Vagina (tissue), 2 donors: ENCODE measurements around the gene MSANTD1. TPM values are rescaled to one million over a fixed set of nuclear protein-coding genes. Genes with fewer than 3 reads are reported as not detected.

Experiments used
- DNase-seq, 2 donors: peaks; one replicate each; pipeline ENCODE4 v3.0.0-alpha.2; 2017; ENCODE audit errors: extremely low spot score in 2 of 2
- H3K27ac ChIP-seq: fragments of 200-600 bp; sonication (generic); one replicate; pipeline ENCODE4 v1.5.1; 2019
- H3K27me3 ChIP-seq: fragments of 200-600 bp; sonication (generic); one replicate; pipeline ENCODE4 v1.5.1; 2019
- H3K36me3 ChIP-seq, 2 donors: fragments of 200-600 bp; sonication (generic); one replicate each; pipeline ENCODE4 v1.5.1; 2017 to 2019
- H3K4me1 ChIP-seq: fragments of 200-600 bp; sonication (generic); one replicate; pipeline ENCODE4 v1.5.1; 2019
- H3K4me3 ChIP-seq, 2 donors: fragments of 200-600 bp; sonication (generic); 1 replicate in 1 of 2; 2 replicates in 1 of 2; pipeline ENCODE4 v1.5.1; 2016 to 2019
- H3K9me3 ChIP-seq: fragments of 200-600 bp; sonication (generic); one replicate; pipeline ENCODE4 v1.5.1; 2019
- CTCF ChIP-seq, 3 experiments: fragments of 450-650 bp in 2 of 3; fragments of 200-600 bp in 1 of 3; sonication (generic) in 1 of 3; IDR thresholded peaks; one replicate each; pipeline ENCODE4 v1.5.1; 2017 to 2019; ENCODE audit warnings: antibody characterized with exemption in 3 of 3, mild to moderate bottlenecking in 2 of 3, moderate library complexity in 2 of 3
- POLR2A ChIP-seq, 2 donors: fragments of 450-650 bp; IDR thresholded peaks; one replicate each; pipeline ENCODE4 v1.6.1; 2017; ENCODE audit warnings: antibody characterized with exemption in 2 of 2, mild to moderate bottlenecking in 2 of 2, moderate library complexity in 2 of 2
- POLR2AphosphoS5 ChIP-seq, 2 donors: sonication (generic); formaldehyde crosslinking; IDR thresholded peaks; one replicate each; pipeline ENCODE4 v1.9.0; 2017; ENCODE audit warnings: antibody characterized with exemption in 2 of 2, mild to moderate bottlenecking in 2 of 2, low read depth in 1 of 2; ENCODE audit not compliant: insufficient read depth in 1 of 2
- intact Hi-C: fragments of 100-400 bp; cut with DNase I; formaldehyde crosslinking; loops from one replicate; pipeline ENCODE4 v1.15.1; 2023
- total RNA-seq: library from RNA; depleted of rRNA; stranded (reverse); fragments of >200 nt; gene quantifications from one replicate; pipeline ENCODE4 v1.2.3, GENCODE V29; 2016

Gene MSANTD1
- total RNA-seq, 1 donor from 2014 or later, result 0.49 TPM

DNA sequence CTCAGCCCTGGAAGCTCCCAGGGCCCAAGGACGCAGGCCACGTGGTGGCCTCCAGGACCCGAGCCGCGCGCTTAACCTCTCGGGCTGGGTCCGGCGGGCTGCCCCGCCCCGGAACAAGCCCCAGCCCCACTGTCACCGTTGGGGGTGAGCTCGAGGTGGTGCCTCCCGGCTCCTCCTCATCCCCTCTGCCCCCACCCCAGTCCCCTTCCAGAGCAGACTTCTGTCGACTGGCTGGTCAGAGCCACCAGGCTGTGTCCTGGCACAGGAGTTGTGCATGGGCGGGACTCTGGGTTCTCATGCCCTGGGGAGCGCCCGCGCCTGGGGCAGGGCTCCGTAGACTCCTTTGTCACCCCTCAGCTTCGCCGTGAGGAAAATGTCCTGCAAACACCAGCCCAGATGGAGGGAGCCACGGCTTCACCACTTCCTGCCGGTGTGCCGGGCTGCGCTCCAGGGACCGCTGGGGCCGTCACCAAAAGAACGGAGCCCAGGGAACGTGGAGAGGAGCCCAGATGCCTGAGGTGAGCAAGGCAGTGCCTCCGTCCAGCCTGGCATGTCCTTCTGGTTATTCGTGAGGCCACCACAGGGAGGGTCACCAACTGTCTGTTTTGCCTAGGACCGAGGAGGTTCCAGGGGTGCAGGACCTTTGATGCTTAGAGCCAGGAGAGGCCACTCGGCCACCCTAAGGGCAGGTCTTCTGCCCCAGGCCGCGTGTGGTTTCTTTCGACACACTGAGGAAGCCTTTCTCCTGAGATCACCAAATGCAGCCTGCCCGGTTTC, 36.8 kb downstream of the MSANTD1 start:
- peak in 1 of 2 donors; percentile 83 for DNase-seq
- no peak for TF ChIP-seq CTCF (IDR thresholded peaks at IDR 0.05)
- peak in 1 of 2 donors; percentile 39 for TF ChIP-seq POLR2AphosphoS5 (IDR thresholded peaks at IDR 0.05; ENCODE audit: insufficient read depth in 1 of 2, low read depth in 1 of 2)
- Histone ChIP-seq H3K4me3 (no peak overlapping the region), H3K9me3 (no peaks in the 10 kb centered on the region), H3K27me3 (no peaks in the 10 kb centered on the region), H3K27ac (no peak overlapping the region), H3K36me3 (no peaks in the 10 kb centered on the region), H3K4me1 (peaks cover 29% of the 10 kb centered on the region)
- intact Hi-C loops, result no loop called here

DNA sequence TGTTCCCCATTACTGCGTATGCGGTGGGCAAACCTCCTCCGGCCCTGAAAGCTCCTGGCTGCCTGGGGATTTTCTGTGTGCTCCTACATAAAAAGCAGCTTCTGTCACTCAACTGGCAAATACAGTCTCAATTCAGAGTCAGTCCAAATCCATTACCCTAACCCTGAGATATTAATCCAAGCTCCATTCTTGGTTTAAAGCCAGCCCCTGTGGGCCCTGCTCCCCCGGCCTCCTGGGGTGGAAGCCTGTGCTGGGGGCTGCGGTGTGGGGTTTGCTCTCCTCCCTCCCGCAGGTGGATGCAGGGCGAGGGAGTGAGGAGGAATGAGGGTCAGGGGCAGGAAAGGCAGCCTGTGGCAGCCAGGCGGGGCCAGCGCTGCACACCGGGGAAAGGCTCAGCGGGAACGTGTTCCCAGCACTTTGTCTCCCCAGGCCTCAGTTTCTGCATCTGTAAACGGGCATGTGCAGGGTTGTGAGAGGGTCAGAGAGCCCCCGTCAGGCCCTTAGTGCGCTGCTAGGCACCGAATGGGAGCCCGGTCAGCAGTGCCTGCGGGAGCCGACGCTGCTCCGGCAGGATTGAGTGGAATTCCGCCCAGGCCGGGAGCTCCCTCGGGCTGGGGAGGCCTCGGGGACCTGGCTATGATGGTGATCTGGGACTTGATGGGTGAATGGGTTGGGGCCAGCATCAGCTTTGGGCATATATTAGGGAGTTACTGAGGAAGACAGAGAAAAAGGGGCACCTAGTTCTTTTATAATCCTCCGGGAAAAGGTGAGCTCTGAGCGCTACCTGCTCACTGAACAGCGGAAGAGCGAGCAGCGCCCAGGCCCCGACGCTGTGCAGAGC, 37.6 kb downstream of the MSANTD1 start:
- peak in 1 of 2 donors; percentile 16 for DNase-seq
- Histone ChIP-seq H3K9me3 (no peaks in the 10 kb centered on the region), H3K36me3 (no peaks in the 10 kb centered on the region), H3K27ac (no peak overlapping the region), H3K4me3 (no peak overlapping the region), H3K4me1 (peaks cover 37% of the 10 kb centered on the region), H3K27me3 (no peaks in the 10 kb centered on the region)
- intact Hi-C loops, result no loop called here
- TF ChIP-seq POLR2AphosphoS5 (IDR thresholded peaks at IDR 0.05; ENCODE audit: insufficient read depth in 1 of 2, low read depth in 1 of 2), result peak in 1 of 2 donors; percentile 7
- no peak for TF ChIP-seq POLR2A (IDR thresholded peaks at IDR 0.05)
- TF ChIP-seq CTCF (IDR thresholded peaks at IDR 0.05), result no peak

GRCh38 chr4:3287271-3287971, 38.5 kb downstream of the MSANTD1 start:
- H3K4me3 ChIP-seq, result no peak overlapping the region
- no peaks in the 10 kb centered on the region for H3K27me3 ChIP-seq
- H3K9me3 ChIP-seq, result no peaks in the 10 kb centered on the region
- H3K4me1 ChIP-seq, result peaks cover 42% of the 10 kb centered on the region
- intact Hi-C loops, result no loop called here
- TF ChIP-seq POLR2AphosphoS5 (IDR thresholded peaks at IDR 0.05; ENCODE audit: insufficient read depth in 1 of 2, low read depth in 1 of 2), result no peak
- no peak for TF ChIP-seq CTCF (IDR thresholded peaks at IDR 0.05)
- no peak for TF ChIP-seq POLR2A (IDR thresholded peaks at IDR 0.05)
- H3K36me3 ChIP-seq, result no peaks in the 10 kb centered on the region
- DNase-seq, result peak in 1 of 2 donors; percentile 76
- H3K27ac ChIP-seq, result no peak overlapping the region

DNA sequence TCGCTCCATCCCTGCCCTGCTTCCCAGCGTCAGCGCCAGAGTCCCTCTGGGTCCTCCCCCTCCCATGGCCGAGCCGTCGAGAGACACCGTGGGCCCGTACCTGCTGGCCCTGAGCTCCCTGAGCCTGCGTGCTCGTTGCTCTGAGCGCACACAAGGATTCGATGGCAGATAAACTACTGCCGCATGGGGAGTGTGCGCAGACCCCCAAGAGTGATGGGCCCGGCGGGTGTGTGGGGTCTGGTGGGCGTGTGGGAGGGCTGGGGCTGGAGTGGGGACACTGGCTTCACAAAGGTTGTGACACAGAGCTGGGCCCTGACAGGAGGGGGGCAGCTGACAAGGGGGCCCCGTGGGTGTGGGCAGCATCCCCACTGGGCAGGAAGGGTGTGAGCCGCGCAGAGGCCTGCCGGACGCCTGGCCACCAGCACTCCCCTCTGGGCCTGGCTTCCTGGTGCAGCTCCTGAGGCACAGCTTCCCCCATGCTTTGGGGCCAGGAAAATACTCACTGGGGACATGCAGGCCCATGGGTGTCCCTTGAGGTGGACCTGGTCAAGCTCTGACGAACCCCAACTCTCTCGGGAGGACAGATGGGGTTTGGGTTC, 39.1 kb downstream of the MSANTD1 start:
- Histone ChIP-seq H3K36me3 (no peaks in the 10 kb centered on the region), H3K9me3 (no peaks in the 10 kb centered on the region), H3K4me3 (no peak overlapping the region), H3K27ac (no peak overlapping the region), H3K4me1 (peaks cover 42% of the 10 kb centered on the region), H3K27me3 (no peaks in the 10 kb centered on the region)
- TF ChIP-seq POLR2A (IDR thresholded peaks at IDR 0.05) (no peak), POLR2AphosphoS5 (IDR thresholded peaks at IDR 0.05; ENCODE audit: insufficient read depth in 1 of 2, low read depth in 1 of 2) (no peak), CTCF (IDR thresholded peaks at IDR 0.05) (no peak)
- DNase-seq, result peak; percentile 74 to 93
- intact Hi-C loops, result no loop called here
